Measurements from ENCODE around the gene AIFM1. TPM values are rescaled to one million over a fixed set of nuclear protein-coding genes. Genes with fewer than 3 reads are reported as not detected.

The AIFM1 gene
- total and polyA plus RNA-seq, 8 donors = 2.9 to 33.5 (median 26.4) TPM

DNA sequence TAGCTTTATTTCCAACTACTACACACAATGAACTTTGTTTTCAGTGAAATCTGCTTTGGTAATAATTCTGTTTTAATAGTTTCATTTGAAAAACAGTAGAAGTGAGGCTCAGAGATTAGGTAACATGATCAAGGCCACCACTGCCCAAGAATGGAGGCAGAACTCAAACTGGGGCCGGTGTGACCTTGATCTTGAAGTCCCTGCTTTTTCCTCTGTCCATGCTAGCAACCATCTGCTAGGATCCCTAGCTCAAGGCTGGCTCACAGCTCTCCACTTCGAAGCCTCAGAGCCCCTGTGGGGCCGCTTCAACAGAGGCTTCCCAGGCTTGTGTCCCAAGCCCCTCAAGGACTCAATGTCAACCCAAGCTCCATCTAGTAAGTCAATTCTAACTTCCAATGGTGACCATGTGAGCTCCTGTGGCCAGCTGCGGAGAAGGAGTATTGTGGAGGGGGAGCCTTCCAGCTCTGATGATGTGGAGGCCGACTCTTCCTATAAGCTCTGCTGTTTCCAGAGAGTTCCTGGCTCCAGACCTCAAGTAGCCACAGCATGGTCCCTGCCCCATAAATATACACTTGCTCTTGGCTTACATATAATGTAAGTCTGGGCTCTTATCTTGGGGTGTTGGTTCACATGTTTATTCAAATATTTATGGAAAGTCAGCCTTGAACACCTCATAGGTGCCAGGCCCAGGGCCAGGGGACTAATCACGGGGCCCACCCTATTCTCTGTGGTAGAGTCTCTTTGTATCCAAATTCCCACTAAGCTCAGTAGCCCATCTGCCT lies 70.2 kb downstream of the AIFM1 start:
- Histone ChIP-seq H3K27ac (peak overlapping the region; percentile 12 to 74 (median 67)), H3K4me1 (peaks cover 19 to 60% (median 47%) of the 10 kb centered on the region in 4 donors), H3K4me3 (no peak overlapping the region), H3K36me3 (no peaks in the 10 kb centered on the region), H3K9me3 (no peaks in the 10 kb centered on the region), H3K27me3 (no peaks in the 10 kb centered on the region)
- intact Hi-C loops (cut with DNase I; ENCODE audit: low total_unique reads) = no loop called here
- peak in 1 of 2 donors; percentile 59 for DNase-seq
- 61 to 72% (median 63%) methylated on average over 5 to 6 of the region's 6 CpGs for WGBS, 5 donors
- TF ChIP-seq POLR2AphosphoS5 (IDR thresholded peaks at IDR 0.05) = peak in 1 of 3 donors; percentile 22
- TF ChIP-seq, protein P1, sequence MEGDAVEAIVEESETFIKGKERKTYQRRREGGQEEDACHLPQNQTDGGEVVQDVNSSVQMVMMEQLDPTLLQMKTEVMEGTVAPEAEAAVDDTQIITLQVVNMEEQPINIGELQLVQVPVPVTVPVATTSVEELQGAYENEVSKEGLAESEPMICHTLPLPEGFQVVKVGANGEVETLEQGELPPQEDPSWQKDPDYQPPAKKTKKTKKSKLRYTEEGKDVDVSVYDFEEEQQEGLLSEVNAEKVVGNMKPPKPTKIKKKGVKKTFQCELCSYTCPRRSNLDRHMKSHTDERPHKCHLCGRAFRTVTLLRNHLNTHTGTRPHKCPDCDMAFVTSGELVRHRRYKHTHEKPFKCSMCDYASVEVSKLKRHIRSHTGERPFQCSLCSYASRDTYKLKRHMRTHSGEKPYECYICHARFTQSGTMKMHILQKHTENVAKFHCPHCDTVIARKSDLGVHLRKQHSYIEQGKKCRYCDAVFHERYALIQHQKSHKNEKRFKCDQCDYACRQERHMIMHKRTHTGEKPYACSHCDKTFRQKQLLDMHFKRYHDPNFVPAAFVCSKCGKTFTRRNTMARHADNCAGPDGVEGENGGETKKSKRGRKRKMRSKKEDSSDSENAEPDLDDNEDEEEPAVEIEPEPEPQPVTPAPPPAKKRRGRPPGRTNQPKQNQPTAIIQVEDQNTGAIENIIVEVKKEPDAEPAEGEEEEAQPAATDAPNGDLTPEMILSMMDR (IDR thresholded peaks at IDR 0.05) = no peak

DNA sequence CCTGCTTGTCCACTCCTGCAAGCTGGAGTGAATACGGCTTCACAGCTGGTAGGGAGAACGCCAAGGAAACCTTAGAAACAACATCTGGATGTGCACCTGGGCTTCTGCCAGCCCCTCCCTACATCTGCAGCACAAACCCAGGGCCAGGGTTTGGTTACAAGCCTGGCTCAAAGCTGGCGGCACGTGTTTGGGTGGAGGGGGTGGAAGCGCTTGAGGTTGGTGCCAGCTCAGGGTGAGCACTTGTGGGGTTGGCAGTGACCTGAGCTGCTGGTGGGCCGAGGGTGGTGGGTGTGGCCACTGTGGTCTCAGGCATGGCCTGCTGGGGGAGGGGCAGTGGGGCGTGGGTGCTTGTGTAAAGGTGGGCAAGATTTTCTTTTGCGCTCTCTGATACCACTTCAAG lies 70.9 kb downstream of the AIFM1 start:
- no peaks in the 10 kb centered on the region for H3K9me3 ChIP-seq
- DNase-seq = no peak
- TF ChIP-seq POLR2A (IDR thresholded peaks at IDR 0.05) (no peak), POLR2AphosphoS5 (IDR thresholded peaks at IDR 0.05) (no peak), EP300 (IDR thresholded peaks at IDR 0.05) (no peak)
- TF ChIP-seq, protein P1 (IDR thresholded peaks at IDR 0.05) = no peak
- peak overlapping the region in 4 of 5 donors; percentile 41 to 74 (median 70) for H3K27ac ChIP-seq
- no peaks in the 10 kb centered on the region for H3K36me3 ChIP-seq
- peaks cover 16 to 53% (median 40%) of the 10 kb centered on the region in 4 donors for H3K4me1 ChIP-seq
- no peaks in the 10 kb centered on the region for H3K27me3 ChIP-seq
- 45 to 65% (median 58%) methylated on average over 4 to 8 of the region's 8 CpGs for WGBS, 5 donors
- no peak overlapping the region for H3K4me3 ChIP-seq
- intact Hi-C loops (cut with DNase I; ENCODE audit: low total_unique reads) = no loop called here

DNA sequence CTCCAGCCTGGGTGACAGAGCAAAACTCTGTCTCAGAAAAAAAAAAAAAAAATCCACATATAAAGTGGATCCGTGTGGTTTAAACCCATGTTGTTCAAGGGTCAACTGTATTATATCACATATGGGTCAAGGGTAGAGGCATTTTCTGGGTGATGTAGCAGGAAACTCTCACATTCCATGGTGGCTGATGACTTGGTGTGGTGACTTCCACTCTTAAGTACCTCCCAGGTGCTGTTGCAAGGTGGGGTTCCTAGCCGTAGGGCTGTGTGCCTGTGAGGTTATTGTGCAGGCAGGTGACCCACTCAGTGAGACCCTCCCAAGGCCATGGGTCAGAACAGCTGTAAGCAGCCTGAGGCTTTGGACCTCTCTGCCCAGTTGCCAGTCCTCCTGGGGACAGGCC lies 72.4 kb downstream of the AIFM1 start:
- no peak for DNase-seq
- H3K36me3 ChIP-seq = no peaks in the 10 kb centered on the region
- 73 to 100% (median 85%) methylated on average over 1 to 2 of the region's 2 CpGs for WGBS, 5 donors
- no peak overlapping the region for H3K4me3 ChIP-seq
- TF ChIP-seq, protein P1 (IDR thresholded peaks at IDR 0.05) = no peak
- no peak for TF ChIP-seq POLR2A (IDR thresholded peaks at IDR 0.05)
- TF ChIP-seq POLR2AphosphoS5 (IDR thresholded peaks at IDR 0.05) = no peak
- no peak for TF ChIP-seq EP300 (IDR thresholded peaks at IDR 0.05)
- H3K4me1 ChIP-seq = peaks cover 5 to 46% (median 26%) of the 10 kb centered on the region in 4 donors
- no peaks in the 10 kb centered on the region for H3K27me3 ChIP-seq
- intact Hi-C loops (cut with DNase I; ENCODE audit: low total_unique reads) = no loop called here
- no peaks in the 10 kb centered on the region for H3K9me3 ChIP-seq
- peak overlapping the region in 2 of 5 donors; percentile 6 to 21 for H3K27ac ChIP-seq

DNA sequence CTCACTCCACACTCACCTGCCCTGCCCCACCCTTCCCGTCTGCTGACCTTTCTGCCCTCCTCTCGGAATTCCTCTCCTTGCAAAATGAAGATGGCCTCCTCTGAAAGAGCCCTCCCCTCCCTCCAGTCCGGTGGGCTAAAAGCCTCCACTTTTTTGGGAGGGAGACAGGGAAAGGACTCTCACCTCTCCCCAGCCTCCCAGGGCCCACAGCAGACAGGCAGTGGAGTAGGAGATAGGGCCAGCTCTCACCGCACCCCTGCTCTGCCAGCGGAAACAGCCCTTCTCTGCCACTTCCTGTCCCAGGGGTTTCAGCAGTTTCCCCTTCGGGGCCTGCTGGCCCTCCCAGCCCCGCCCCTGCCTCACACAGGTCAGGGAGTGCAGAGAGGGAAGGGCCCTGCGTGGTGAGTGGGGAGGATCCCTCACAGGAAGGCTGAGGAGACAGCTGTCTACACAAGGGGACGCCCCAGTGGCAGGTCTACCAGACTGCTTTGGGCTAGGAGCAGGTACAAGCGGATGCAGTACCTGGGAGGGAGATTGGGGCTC lies 73.6 kb downstream of the AIFM1 start:
- intact Hi-C loops (cut with DNase I; ENCODE audit: low total_unique reads) = no loop called here
- peak; percentile 63 to 82 for DNase-seq
- Histone ChIP-seq H3K36me3 (no peaks in the 10 kb centered on the region), H3K27me3 (no peaks in the 10 kb centered on the region), H3K4me1 (peaks cover 0 to 47% (median 20%) of the 10 kb centered on the region in 4 donors), H3K27ac (peak overlapping the region; percentile 0 to 72 (median 54)), H3K4me3 (no peak overlapping the region), H3K9me3 (no peaks in the 10 kb centered on the region)
- TF ChIP-seq POLR2AphosphoS5 (IDR thresholded peaks at IDR 0.05) = no peak
- no peak for TF ChIP-seq POLR2A (IDR thresholded peaks at IDR 0.05)
- TF ChIP-seq EP300 (IDR thresholded peaks at IDR 0.05) = no peak
- TF ChIP-seq, protein P1 (IDR thresholded peaks at IDR 0.05) = no peak
- 31 to 49% (median 38%) methylated on average over 4 to 10 of the region's 10 CpGs for WGBS, 5 donors
